Neural progenitor cell (in vitro differentiated cells): ENCODE data around the gene CIRBP.

Experiments
- EZH2phosphoT487 ChIP-seq: fragments of 200-600 bp; sonication (generic); IDR thresholded peaks from 2 replicates; pipeline ENCODE4 v1.6.1; 2017; ENCODE audit warnings: antibody characterized with exemption
- TF ChIP-seq, protein P1 (sequence below): fragments of 200-600 bp; sonication (generic); IDR thresholded peaks from 2 replicates; pipeline ENCODE4 v1.5.1; 2017; ENCODE audit warnings: antibody characterized with exemption, mild to moderate bottlenecking

DNA sequence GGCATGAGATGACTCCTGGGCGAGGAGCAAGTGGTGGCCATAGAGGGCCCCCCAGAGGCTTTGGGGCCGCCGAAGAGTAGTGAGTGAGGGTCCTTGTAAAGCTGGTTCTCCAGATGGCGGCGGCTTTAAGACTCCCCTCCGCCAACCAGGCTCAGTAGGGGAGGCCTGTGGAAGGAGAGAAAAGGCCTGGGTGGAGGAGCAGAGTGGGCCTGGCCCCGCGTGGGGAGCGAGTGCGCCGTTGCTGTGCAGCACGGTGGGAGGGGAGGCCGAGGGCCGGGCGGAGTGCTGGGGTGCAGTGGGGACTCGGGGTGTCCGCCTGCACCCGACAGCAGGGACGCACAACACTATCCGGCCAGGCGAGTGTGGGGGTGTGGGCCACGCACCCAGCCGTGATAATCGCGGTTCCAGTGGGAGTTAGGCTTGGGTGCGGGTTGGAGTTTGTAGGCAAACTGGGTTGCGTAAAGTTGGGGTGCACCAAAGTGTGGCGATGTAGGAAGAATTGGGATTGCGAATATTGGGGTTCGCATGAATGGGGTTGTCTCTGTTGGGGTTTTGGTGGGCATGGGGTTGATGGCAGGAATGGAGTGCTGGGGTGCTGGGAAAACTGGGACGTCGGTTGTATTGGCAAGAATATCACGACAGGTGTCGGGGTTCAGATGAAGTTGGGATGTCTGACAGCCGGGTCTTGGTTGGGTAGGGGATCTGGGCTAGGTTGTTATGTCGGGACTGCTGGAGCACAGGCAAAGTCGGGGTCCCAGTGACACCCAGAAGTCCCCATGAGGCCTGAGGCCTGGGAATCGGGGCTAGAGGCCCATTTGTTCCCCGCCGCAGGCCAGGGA, 687 bp upstream of the CIRBP start:
- TF ChIP-seq, protein P1, sequence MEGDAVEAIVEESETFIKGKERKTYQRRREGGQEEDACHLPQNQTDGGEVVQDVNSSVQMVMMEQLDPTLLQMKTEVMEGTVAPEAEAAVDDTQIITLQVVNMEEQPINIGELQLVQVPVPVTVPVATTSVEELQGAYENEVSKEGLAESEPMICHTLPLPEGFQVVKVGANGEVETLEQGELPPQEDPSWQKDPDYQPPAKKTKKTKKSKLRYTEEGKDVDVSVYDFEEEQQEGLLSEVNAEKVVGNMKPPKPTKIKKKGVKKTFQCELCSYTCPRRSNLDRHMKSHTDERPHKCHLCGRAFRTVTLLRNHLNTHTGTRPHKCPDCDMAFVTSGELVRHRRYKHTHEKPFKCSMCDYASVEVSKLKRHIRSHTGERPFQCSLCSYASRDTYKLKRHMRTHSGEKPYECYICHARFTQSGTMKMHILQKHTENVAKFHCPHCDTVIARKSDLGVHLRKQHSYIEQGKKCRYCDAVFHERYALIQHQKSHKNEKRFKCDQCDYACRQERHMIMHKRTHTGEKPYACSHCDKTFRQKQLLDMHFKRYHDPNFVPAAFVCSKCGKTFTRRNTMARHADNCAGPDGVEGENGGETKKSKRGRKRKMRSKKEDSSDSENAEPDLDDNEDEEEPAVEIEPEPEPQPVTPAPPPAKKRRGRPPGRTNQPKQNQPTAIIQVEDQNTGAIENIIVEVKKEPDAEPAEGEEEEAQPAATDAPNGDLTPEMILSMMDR, result no peak
- no peak for TF ChIP-seq EZH2phosphoT487
